ENCODE results near the gene CEMIP2.

DNA sequence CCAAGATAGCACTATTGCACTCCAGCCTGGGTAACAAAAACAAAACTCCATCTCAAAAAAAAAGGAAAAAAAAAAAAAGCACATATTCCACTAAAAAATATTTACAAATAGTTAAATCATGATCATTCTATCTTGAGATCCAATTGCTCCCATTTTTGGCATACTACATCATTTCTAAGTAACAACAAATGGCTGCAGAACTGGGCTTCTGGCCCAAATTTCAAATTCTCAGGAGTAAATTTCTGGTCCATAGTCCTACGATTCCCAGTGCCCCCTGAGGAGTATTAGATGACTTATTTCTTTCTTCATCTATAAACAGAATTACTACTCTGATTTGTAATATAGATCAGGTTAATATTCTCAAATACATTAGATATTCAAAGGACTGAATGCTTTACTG lies 62.1 kb downstream of the CEMIP2 start:
- TF ChIP-seq POLR2A (IDR thresholded peaks at IDR 0.05) (no peak), CTCF (IDR thresholded peaks at IDR 0.05) (no peak)

Data from uterus (tissue), 2 donors.